ENCODE measurements around the gene SYT5. TPM values are rescaled to one million over a fixed set of nuclear protein-coding genes. Genes with fewer than 3 reads are reported as not detected.
A peak's percentile ranks its signal among the peaks of the same experiment; 100 is the strongest.

The SYT5 gene
- total RNA-seq, 6 experiments from 2014 or later: 0.06 to 1.7 TPM; not detected in 4

DNA sequence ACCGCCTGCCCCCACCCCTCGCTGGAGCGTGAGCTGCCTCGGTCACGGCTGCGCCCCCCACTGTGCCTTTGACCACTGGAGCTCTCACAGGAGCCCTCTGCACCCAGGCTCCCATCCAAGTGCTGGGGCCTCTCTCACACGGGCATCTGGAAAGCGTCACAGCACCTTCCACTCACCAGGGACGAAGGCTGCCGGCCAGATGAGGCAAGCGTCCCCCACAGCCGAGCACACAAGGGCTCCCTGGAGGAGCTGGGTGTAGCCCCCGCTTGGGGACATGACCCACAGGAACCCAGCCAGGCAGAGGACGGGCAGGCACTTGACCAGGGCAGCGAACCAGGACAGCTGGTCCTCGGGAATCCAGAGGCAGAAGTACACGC is 47.9 kb upstream of the SYT5 start:
- Histone ChIP-seq H3K27ac (peak overlapping the region in 2 of 3 donors; percentile 74 to 78), H3K9me3 (no peaks in the 10 kb centered on the region), H3K4me3 (peak overlapping the region; percentile 16 to 48 (median 43)), H3K36me3 (peaks cover 0 to 28% (median 9%) of the 10 kb centered on the region in 4 donors), H3K4me1 (peaks cover 0 to 13% (median 5%) of the 10 kb centered on the region in 4 donors), H3K27me3 (no peaks in the 10 kb centered on the region)
- 35% methylated on average over 10 of the region's 17 CpGs for WGBS (ENCODE audit: insufficient coverage, low coverage, low lambda C conversion rate, missing lambda C conversion rate)
- intact Hi-C loops (cut with DNase I): no loop called here
- peak; percentile 5 to 43 (median 20) for ATAC-seq
- DNase-seq: peak in 2 of 3 donors; percentile 63 to 66
- no peak for TF ChIP-seq POLR2A (IDR thresholded peaks at IDR 0.05)
- no peak for TF ChIP-seq CTCF (IDR thresholded peaks at IDR 0.05)

- DNase-seq (peak in 2 of 3 donors; percentile 52 to 57), ATAC-seq (no peak)
- H3K9me3 ChIP-seq: no peaks in the 10 kb centered on the region
- peak overlapping the region in 2 of 3 donors; percentile 74 to 78 for H3K27ac ChIP-seq
- intact Hi-C loops (cut with DNase I): no loop called here
- TF ChIP-seq CTCF (IDR thresholded peaks at IDR 0.05) (no peak), POLR2A (IDR thresholded peaks at IDR 0.05) (no peak)
- WGBS (ENCODE audit: insufficient coverage, low coverage, low lambda C conversion rate, missing lambda C conversion rate): 68% methylated on average over 9 of the region's 25 CpGs
- H3K27me3 ChIP-seq: no peaks in the 10 kb centered on the region
- H3K4me3 ChIP-seq: peak overlapping the region in 2 of 3 donors; percentile 16 to 48
- peaks cover 0 to 25% (median 6%) of the 10 kb centered on the region in 4 donors for H3K36me3 ChIP-seq
- H3K4me1 ChIP-seq: peaks cover 0 to 13% (median 5%) of the 10 kb centered on the region in 4 donors
Measured at GRCh38 chr19:55227241-55228014, 47.3 kb upstream of the SYT5 start.

DNA sequence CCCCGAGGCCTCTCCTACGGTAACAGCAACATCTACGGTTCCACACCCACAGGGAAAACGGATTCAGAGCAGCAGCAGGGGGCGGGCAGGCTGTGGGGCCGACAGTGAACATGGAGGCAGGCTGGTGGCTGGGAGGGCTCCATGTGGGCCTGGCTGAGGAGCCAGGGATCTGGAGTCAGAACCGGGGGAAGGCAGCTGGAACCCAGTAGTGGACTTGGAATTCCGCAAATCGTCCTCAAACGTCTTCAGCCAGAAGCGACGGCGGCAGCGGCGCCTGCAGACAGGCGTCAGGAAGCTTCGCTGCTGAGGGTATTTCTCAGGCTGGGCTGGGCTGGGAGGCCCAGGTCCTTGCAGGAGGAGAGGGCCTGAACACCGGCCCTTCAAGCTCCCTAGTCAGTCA is 46.7 kb upstream of the SYT5 start:
- no peaks in the 10 kb centered on the region for H3K9me3 ChIP-seq
- intact Hi-C loops (cut with DNase I): no loop called here
- H3K27ac ChIP-seq: no peak overlapping the region
- peaks cover 0 to 25% (median 6%) of the 10 kb centered on the region in 4 donors for H3K36me3 ChIP-seq
- WGBS (ENCODE audit: insufficient coverage, low coverage, low lambda C conversion rate, missing lambda C conversion rate): 86% methylated on average over 7 of the region's 18 CpGs
- TF ChIP-seq CTCF (IDR thresholded peaks at IDR 0.05) (no peak), POLR2A (IDR thresholded peaks at IDR 0.05) (no peak)
- DNase-seq (no peak), ATAC-seq (no peak)
- peaks cover 0 to 13% (median 5%) of the 10 kb centered on the region in 4 donors for H3K4me1 ChIP-seq
- H3K4me3 ChIP-seq: no peak overlapping the region
- no peaks in the 10 kb centered on the region for H3K27me3 ChIP-seq

DNA sequence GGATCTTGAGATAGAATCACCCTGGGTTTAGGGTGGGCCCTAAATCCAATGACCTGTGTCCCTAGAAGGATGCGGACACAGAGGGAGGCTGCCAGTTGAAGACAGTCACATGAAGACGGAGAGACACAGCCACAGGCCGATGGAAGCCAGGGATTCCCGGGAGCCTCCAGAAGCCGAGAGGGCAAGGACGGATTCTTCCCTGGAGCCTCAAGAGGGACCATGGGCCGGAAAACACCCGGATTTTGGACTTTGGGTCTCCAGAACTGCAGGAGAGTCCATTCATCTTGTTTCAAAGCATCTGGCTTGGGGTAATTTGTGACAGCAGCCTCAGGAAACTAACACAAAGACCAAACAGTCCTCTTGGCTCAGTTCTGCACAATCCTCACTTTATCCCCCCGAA is 46.2 kb upstream of the SYT5 start:
- 87% methylated on average over 3 of the region's 9 CpGs for WGBS (ENCODE audit: insufficient coverage, low coverage, low lambda C conversion rate, missing lambda C conversion rate)
- Histone ChIP-seq H3K27ac (no peak overlapping the region), H3K4me3 (no peak overlapping the region), H3K36me3 (peaks cover 0 to 21% (median 4%) of the 10 kb centered on the region in 4 donors), H3K9me3 (no peaks in the 10 kb centered on the region), H3K4me1 (peaks cover 0 to 13% (median 5%) of the 10 kb centered on the region in 4 donors), H3K27me3 (no peaks in the 10 kb centered on the region)
- intact Hi-C loops (cut with DNase I): no loop called here
- ATAC-seq: no peak
- TF ChIP-seq CTCF (IDR thresholded peaks at IDR 0.05): no peak
- no peak for TF ChIP-seq POLR2A (IDR thresholded peaks at IDR 0.05)
- DNase-seq: no peak
